Measurements from ENCODE around the gene ITGA4.

DNA sequence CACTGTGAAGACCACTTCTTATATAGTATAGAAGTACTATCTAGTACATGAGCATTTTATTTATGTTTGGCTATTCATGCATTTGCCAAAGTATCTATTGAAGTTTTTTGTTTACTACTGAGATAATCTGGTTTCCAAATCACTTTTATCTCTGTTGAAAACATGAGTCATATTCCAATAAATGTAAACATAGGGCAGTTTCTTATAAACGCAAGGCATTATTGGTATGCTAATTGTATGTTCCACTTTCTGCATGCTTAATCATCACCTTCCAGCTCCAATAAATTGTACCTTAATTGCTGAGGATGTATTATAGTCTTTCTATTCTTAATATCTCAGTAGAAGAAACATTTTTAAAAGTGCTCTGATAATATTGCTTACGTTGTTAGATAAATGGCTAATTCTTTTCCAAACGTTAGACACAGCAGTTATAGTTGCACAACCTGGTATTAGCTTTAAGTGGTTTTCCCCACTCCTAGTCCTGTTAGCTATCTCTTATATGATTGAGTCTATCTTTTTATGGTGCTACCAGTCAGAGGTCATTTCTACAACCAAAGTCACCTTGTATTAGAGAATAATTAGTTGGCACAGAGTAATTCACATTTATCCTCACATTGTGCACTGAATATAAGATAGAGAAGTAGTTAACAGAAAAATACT lies 17.2 kb downstream of the ITGA4 start:
- TF ChIP-seq CTCF (IDR thresholded peaks at IDR 0.05; ENCODE audit: borderline replicate concordance, extremely low read depth, low read length, poor library complexity, severe bottlenecking) (no peak), EZH2 (IDR thresholded peaks at IDR 0.05; ENCODE audit: borderline replicate concordance, low read depth, low read length, severe bottlenecking) (no peak)

All from DND-41 (cell line).